Esophagus mucosa (tissue), 1 donor: ENCODE measurements around the gene POLE3. TPM values are rescaled to one million over a fixed set of nuclear protein-coding genes. Genes with fewer than 3 reads are reported as not detected.
"Not testable (repeated sequence)": the region's sequence is repeated elsewhere in the genome, so short reads cannot be mapped to it uniquely, and the experiment has no call there.

Source experiments
- ATAC-seq: fragments of 200-7000 bp; cut with Tn5 transposase; one replicate; pipeline ENCODE4 v1.9.1; 2020
- total RNA-seq: library from RNA; stranded (reverse); gene quantifications from one replicate; pipeline ENCODE4 v1.2.4, GENCODE V29; 2023
- donor health status: DM: yes; HTN: yes; CAD: no.

POLE3 gene, protein sequence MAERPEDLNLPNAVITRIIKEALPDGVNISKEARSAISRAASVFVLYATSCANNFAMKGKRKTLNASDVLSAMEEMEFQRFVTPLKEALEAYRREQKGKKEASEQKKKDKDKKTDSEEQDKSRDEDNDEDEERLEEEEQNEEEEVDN
- total RNA-seq: 39.7 TPM

DNA sequence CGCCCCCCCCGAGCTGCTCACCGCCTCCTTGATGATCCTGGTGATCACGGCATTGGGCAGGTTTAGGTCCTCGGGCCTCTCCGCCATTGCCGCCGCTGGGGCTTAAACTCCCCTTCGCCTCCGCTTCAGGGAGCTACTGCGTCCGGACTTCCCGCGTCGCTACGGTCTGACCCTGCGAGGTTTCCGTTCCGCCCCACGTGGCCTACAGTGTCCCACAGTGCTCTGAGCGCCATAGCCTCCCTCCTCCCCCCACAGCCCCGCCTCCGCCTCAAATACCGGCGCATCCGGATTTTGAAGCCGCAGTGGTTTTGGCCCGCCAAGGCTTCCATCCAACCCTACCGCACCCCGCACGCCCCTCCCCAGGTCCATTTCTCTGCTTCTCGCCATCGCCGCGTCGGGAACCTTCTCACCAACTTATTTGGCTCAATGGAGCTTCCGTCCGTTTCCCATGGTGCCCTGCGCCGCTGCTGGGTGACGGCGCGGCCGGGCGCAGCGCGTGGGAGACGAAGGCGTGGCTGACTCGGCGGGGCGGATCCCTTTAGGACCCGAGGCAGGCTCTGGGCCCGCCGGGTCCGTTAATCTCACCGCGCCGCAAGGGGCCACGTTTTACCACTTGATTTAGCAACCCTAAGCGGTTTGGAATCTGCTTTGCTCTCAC is at the start of gene POLE3, which contains the start of gene C9orf43:
POLE3 (minus strand) TSS at position 469 of the 658 bp plus-strand sequence; CDS start at position 87, 382 bp downstream.
C9orf43 (plus strand) TSS at position 541 of the 658 bp plus-strand sequence. CDS start 2,747 bp downstream, outside the sequence.
- ATAC-seq: peak; percentile 97

DNA sequence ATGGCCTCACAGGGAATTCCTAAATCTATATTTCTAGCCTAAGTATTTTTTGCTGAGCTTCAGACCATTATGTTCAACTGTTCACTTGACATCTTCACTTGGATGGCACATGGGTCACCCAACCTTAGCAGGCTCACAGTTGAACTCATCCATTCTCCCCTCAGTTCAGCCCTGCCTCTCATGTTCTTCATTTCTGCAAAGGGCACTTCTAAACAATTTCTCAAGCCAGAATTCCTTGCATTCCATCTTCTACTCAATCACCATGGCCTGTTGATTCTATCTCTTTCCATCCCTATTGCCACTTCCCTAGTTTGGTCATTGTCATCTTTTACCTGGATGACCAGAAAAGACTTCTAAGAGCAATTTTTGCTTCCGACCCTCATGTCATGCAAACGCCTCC is 45.8 kb upstream of the POLE3 start:
- ATAC-seq: no peak

DNA sequence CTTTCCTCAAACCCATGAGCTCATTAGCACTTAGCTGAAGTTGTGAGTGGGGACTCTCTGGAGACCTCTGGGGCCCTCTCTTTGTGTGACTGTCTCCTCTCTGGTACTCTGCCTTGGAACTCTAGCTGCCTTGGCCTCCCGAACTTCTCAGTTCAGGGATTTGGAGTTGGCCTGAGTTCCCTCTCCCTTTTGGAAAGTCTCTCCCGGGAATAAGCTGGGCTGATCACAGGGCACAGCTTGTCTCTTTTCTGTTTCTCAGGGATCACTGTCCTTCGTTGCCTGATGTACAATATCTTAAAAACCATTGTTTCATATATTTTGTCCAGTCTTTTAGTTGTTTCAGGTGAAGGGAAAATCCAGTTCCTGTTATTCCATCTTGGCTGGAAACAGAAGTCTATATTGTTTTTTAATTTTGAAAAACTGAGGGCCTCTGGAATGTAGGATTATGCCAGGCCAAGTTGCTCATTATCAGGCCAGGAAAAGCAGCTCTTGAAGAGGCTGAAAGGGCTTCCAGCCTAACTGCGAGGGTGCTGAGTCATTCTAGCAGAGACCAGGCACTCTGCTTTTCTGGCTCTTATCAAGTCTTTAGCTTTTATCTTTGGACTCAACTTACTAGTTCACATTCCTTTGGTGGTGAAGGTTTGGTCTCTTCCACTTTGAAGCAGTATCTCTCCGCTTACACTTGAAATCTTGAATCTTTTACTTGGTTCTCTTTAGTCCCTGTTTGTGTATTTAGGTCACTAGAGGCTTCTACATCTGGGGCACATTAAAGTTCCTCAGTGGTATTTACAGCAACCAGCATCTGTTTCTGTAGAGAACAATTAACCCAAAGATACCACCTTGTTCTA is 44.7 kb upstream of the POLE3 start:
- ATAC-seq: no peak

DNA sequence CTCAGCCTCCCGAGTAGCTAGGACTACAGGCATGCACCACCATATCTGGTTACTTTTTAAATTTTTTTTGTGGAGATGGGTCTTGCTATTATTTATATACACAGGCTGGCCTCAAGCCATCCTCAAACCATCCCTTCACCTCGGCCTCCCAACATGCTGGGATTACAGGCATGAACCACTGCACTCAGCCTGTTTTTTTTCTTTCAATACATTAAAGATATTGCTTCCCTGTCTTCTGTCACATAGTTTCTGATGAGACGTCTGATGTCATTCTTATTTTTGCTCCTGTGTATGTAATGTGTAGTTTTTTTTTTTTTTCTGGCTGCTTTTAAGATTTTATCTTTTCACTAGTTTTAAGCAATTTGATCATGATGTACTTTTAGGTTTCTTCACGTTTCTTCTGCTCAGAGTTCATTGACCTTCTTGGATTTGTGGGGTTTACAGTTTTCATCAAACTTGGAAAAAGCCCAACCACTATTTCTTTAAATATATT is 41.7 kb upstream of the POLE3 start:
- ATAC-seq: no peak

DNA sequence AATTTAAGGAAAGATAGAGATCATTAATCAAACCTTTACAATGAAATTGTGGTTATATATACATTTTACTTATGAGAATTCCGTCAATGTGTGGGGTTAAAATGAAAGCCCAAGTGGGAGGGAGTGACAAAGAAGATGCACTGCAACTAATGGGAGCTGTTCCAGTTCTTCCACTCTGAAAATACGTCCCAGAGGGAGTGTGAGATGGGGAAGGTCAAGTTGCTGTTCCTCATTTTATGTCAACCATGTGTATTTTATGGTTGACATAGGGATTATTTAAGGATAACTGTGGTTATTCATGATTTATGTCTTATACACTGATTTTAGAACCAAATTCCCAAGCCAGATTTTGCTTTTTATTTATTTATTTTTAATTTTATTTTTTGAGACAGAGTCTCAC is 38.9 kb upstream of the POLE3 start:
- no peak for ATAC-seq

DNA sequence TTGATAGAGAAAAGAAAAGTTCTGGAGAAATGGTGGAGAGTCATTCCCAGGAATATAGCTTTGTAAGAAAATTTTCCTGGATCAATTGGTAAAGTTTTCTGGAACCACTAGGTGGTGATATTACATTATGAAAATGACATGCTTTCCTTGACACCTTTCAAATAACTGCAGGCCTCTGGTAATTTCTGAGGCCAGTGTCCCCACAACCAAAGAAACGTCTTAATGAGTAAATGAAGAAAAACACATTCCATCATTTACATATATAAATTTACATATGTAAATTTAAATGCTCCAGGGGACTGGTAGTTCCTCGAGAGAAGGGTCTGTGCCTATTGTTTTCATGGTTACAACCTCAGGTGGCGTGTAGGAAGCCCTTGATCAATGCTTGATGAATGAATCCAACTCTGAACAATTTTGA is 35.9 kb upstream of the POLE3 start:
- ATAC-seq: peak; percentile 42

DNA sequence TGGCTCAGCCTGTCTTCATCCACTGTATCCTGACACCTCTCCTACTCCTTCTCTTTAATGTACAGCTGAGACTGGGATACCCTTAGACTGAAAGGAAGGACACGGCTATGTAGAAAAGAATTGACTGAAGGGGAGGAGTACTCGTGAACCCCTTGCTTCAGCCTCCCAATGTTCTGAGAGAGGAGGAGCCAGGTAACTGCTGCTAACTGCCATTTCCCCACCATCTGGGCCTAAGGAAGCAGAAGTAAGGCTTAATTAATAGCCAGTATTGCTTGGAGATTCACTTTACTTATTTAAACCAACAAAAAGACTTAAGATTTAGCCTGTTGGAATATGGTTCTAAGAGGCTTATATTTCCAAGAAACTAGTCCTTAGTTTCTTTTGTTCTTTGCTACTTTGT is 34.3 kb upstream of the POLE3 start:
- no peak for ATAC-seq

DNA sequence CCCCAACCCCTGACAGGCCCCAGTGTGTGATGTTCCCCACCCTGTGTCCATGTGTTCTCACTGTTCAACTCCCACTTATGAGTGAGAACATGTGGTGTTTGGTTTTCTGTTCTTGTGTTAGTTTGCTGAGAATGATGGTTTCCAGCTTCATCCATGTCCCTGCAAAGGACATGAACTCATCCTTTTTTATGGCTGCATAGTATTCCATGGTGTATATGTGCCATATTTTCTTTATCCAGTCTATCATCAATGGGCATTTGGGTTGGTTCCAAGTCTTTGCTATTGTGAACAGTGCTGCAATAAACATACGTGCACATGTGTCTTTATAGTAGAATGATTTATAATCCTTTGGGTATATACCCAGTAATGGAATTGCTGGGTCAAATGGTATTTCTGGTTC is 27.2 kb upstream of the POLE3 start:
- ATAC-seq: not testable (repeated sequence)

DNA sequence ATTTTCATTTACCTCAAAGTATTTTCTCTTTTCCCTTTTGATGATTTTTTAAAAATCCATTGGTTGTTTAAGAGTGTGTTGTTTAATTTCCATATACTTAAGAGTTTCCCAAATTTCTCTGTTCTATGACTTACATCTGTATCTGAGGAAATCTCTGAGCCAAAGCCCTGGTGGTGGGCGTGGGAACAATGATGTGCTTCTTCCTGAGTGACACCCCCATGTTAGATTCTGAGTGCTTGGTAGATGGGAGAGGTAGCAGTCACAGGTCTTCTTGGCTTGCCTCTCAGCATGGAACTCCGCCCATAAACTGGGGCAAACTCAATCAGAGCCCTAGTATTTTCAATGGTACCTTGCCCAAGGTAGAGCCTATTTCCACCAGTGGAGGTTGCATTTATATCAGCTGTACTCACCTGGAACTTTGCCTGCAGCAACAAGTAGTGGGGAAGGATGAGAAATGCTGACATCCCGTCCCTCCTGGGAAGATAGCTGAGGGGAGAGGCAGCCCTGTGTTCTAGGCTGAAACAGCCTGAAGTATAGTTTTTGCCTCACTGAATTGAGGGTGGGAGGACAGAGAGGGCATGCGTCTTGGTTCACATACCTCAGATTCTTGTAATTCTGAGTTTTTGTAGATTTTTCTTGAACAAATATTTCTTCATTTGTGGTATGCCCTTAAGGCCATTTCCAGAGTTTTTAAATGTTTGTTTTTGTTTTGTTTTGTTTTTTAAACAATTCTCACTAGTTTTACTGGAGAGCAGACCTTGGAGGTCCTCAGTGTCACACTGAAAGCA is 26.4 kb upstream of the POLE3 start:
- no peak for ATAC-seq

DNA sequence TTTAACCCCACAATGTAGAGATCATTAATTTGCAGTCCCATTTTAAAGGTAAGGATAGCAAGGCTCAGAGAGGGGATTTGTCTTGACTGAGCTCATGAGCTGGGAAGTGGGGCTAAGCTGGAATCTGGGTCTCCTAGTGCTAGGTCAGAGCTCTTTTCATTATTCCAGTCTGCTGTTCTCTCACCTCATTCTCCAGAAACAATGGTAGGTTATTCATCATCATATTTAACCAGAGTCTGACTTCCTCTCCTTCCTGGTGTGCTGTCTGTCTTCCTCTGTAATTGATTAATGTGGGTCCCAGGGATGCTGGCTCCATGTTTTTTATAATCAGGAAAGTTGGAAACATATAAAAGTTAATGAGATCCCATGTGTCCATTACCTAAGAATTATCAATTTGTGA is 20.7 kb upstream of the POLE3 start:
- ATAC-seq: no peak

DNA sequence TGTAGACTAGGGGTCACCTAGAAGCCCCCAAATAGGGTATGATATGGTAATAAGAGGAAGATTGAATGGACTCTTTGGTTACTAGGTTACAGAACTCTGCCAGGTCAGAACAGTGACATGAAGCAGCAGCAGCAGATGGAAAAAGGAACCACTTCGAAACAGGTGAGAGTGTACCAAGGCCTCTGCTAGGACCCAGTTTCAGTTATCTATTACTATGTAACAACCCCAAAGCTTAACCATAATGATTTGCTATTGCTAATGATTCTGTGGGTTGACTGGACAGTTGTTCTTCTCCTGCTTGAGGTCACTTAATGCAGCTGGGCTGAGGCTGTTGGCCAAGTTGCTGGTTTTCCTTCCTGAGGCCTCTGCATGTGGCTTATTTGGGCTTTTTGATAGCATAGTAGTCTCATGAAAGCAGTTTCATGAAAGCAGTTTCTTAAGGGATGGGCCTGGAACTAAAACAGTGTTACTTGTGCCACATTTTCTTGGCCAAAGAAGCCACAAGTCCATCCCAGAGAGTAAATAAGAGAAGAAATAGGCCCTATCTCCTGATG is 17.7 kb upstream of the POLE3 start:
- ATAC-seq: no peak

DNA sequence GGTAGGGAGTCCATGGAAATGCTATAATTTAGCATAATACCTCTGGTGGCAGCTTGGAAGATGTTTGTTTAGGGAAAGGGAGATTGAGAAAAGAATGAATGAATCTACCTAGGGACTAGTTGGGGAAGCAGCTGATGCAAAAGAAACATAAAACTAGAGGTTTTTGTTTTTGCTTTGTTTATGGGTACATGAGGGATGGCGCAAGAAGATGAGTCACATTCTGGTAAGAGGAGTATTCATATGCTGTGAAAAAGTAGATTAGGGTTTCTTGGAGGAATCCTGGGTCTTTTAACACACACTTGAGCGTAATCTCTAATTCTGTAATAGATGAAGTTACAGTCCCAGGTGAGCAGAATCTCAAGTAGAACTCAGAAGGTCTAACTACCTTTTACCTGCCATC is 17.2 kb upstream of the POLE3 start:
- no peak for ATAC-seq

DNA sequence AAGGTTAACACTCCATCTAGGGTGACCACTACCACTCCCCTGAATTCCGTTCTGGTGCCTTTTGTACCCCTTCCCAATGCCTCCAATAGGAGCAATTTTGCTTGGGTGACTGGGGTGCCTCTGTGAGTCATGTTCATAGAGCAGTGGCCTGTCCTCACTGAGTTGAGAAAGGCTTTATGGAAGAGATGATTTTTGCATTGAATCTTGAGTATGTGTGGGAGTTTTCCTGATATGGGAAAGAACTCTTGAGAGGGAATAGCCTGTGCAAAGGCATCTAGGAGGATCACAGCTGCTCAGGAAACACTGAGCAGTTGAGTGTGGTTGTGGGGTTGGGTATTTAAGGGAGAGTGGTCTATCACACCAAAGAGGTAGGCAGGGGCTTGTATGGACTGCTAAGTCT is 16.2 kb upstream of the POLE3 start:
- no peak for ATAC-seq

DNA sequence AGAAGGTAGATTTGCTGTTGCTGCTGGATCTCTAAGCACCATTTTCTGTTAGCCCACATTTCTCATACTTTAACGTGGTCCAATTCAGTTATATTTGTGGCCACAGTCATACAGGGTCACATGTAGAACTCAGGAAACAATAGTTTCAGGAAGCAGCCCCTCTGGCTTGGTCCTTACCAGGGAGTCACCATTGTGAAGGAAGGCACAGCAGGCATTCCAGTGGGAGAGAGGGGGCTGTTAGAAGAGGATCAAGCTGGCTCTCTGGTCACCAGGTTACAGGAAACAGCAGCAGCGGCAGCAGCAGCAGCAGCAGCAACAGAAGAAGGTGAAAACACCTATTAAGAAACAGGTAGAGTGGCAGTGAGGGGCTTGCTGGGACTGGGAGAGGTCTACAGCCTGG is 14.6 kb upstream of the POLE3 start:
- ATAC-seq: no peak

DNA sequence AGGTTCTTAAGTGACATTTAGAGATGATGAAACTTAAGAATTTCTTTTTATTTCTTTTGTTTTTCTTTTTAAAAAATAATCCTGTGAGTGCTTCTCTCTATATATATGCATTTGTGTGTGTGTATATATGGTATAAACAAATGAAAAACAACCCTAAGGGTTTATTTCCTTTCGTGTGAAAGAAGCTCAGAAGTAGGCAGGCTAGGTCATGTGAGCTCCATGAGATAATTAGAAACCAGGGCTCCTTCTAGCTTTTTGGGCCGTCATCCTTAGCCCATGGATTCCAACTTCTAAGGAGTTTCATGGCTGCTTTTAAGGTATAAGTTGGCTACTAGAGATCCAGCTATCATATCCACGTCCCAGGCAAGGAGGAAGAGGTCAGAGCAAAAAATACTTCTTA is 11.3 kb upstream of the POLE3 start:
- no peak for ATAC-seq

DNA sequence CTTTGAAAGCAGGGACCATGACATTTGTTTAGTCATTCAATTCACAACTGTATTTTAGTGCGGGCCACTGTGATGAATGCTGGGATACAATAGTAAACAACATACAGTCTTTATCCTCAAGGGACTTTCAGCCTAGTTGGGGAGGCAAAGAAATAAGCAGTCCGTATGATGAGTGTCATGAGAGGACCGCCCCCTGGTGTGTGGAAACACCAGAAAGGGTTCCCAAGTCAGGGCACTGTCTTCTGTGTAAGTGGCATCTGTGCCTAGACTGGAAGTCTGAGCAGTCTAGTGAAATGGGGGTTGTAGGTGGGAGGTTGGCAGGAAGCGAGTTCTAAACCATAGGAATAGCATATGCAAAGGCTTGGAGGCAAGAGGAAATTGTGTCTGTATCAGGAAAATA is 6.9 kb upstream of the POLE3 start:
- ATAC-seq: no peak

DNA sequence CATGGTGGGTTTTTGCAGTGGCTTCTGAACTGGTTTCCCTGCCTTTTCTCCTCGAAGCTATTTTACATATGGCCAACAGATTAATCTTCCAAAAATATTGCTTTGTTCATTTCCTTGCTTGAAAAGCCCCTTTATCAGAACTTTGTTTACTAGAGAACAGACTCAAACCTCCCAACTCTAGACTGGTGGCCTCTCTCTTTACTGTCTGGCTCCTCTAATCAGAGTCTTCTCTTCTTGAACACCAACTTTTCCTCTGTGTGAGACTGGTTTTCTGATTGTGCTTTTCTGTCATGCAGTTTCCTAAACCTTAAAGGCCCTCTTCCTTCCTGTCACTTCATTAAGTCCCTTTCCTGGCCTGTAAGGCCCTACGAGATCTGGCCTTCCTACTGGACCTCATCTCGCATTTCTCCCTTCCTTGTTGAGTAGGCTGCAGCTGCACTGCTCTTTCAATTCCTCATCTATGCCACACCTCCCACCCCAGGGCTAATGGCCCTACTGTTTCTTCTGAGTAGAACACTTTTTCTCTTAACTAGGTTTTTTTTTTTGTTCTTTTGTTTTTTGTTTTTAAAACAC is 5.8 kb upstream of the POLE3 start:
- peak; percentile 48 for ATAC-seq

DNA sequence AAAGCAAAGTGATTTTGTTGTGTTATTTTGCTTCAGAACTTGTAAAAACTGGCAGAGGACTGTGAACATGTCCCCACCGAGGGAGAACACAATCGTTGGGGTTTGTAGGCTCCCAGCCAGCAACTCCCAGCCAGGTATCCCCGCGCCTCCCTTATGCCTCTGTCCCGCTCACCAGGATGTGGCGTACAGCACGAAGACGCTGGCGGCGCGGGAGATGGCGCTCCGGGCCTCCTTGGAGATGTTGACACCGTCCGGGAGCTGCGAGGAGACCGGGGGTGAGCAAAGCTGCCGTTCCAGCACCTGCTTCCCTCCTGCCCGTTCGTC is 630 bp downstream of the POLE3 start:
- peak; percentile 31 for ATAC-seq

DNA sequence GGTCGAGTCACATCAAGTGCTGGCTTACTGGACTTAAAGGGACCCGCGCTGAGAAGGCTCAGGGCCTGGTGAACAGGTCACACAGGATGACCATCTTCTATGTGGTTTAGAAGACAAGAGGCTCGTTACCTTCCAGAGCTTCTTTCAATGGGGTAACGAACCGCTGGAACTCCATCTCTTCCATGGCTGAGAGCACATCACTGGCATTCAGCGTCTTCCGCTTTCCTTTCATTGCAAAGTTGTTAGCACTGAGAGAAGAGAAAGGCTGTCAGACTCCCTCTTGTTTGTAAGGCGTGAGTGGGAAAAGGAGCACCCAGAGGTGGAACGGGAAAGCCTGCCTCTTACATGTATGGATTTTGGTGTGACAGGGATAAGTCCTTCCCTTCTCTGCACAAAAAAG is 994 bp downstream of the POLE3 start:
- no peak for ATAC-seq

DNA sequence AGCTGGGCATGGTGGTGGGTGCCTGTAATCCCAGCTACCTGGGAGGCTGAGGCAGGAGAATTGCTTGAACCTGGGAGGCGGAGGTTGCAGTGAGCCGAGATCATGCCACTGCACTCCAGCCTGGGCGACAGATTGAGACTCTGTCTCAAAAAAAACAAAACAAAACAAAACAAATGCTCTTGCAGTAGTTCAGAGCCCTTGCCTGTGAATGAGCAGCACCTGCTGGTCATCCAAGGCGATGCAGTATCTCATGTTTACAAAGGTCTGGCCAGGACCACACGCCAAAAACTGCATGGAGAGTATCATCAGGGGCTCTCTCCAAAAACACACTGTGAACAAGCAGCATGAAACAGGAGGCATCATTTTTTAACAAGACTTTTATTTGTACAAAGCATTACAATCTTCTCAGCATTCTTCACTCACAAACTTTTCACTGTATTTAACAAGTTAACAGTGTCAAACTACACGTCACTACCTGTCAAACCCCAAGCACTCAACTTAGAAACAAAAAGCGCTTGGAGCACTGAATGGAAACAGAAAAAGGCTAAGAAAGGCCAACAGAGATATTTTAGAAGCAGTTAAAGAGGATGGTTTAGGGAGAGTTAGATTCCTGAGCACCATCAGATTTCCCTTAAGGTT is 3.5 kb downstream of the POLE3 start:
- ATAC-seq: not testable (repeated sequence)

DNA sequence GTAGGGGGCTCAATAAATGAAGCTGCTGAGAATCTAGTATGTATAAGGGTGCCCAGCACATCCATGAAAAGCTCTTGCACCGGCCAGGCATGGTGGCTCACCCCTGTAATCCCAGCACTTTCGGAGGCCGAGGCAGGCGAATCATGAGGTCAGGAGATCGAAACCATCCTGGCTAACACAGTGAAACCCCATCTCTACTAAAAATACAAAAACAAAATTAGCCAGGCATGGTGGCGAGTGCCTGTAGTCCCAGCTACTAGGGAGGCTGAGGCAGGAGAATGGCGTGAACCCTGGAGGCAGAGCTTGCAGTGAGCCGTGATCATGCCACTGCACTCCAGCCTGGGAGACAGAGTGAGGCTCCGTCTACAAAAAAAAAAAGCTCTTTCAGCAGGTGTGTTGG is 4.1 kb downstream of the POLE3 start:
- not testable (repeated sequence) for ATAC-seq

DNA sequence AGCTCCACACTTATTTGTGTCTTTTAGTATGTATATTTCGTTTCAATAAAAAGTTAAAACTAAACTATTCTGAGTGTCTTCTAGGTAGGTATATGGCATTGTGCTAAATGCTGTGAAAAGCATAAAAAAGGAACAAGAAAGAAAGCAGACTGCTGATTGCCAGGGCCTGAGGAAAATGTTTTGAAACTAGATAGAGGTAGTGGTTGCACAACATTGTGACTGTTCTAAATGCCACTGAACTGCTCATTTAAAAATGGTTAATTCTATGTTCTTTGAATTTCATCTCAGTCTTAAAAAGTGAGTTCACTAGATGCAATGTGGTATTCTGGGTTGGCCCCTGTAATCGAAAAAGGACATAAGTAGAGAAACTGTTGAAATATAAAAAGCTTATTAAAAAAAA is 6.8 kb downstream of the POLE3 start:
- ATAC-seq: no peak
